GM21717 (cell line): ENCODE results near the gene FAM180A.
"Not testable (repeated sequence)": the region's sequence is repeated elsewhere in the genome, so short reads cannot be mapped to it uniquely, and the experiment has no call there.

ENCODE experiments used
- ATAC-seq: cut with Tn5 transposase; IDR thresholded peaks from one replicate; pipeline ENCODE4 v1.9.1; 2021; ENCODE audit warnings: mild to moderate bottlenecking, moderate library complexity; ENCODE audit not compliant: unreplicated experiment

Gene FAM180A

GRCh38 chr7:135748770-135749169 lies at the start of gene FAM180A:
TSS of gene FAM180A (minus strand) at chr7:135748813. CDS start at chr7:135748580, 233 bp downstream.
- ATAC-seq: no peak

GRCh38 chr7:135798095-135798494 lies 49.5 kb upstream of the FAM180A start:
- ATAC-seq: no peak

GRCh38 chr7:135795846-135796570 lies 47.4 kb upstream of the FAM180A start:
- no peak for ATAC-seq

GRCh38 chr7:135793841-135794240 lies 45.2 kb upstream of the FAM180A start:
- ATAC-seq: no peak

- ATAC-seq: no peak
Measured at GRCh38 chr7:135792866-135793265, 44.3 kb upstream of the FAM180A start.

- no peak for ATAC-seq
Measured at GRCh38 chr7:135792363-135792668, 43.7 kb upstream of the FAM180A start.

GRCh38 chr7:135791543-135792362 lies 43.1 kb upstream of the FAM180A start:
- no peak for ATAC-seq

- no peak for ATAC-seq
Measured at GRCh38 chr7:135790371-135790977, 41.9 kb upstream of the FAM180A start.

- ATAC-seq: no peak
Measured at GRCh38 chr7:135789956-135790355, 41.3 kb upstream of the FAM180A start.

- ATAC-seq: no peak
Measured at GRCh38 chr7:135789431-135789830, 40.8 kb upstream of the FAM180A start.

- no peak for ATAC-seq
Measured at GRCh38 chr7:135786911-135787310, 38.3 kb upstream of the FAM180A start.

- ATAC-seq: no peak
Measured at GRCh38 chr7:135785065-135785464, 36.5 kb upstream of the FAM180A start.

- ATAC-seq: no peak
Measured at GRCh38 chr7:135784013-135784412, 35.4 kb upstream of the FAM180A start.

GRCh38 chr7:135782801-135783200 lies 34.2 kb upstream of the FAM180A start:
- no peak for ATAC-seq

- ATAC-seq: no peak
Measured at GRCh38 chr7:135782377-135782776, 33.8 kb upstream of the FAM180A start.

- ATAC-seq: no peak
Measured at GRCh38 chr7:135777626-135778398, 29.2 kb upstream of the FAM180A start.

- ATAC-seq: not testable (repeated sequence)
Measured at GRCh38 chr7:135775915-135776314, 27.3 kb upstream of the FAM180A start.

GRCh38 chr7:135775230-135775629 lies 26.6 kb upstream of the FAM180A start:
- ATAC-seq: no peak

- ATAC-seq: no peak
Measured at GRCh38 chr7:135774284-135774683, 25.7 kb upstream of the FAM180A start.

- ATAC-seq: no peak
Measured at GRCh38 chr7:135773464-135773863, 24.9 kb upstream of the FAM180A start.

GRCh38 chr7:135772639-135773222 lies 24.1 kb upstream of the FAM180A start:
- ATAC-seq: no peak
